Measurements from ENCODE around the gene LZTS3. TPM values are rescaled to one million over a fixed set of nuclear protein-coding genes. Genes with fewer than 3 reads are reported as not detected.

The LZTS3 gene
- total and polyA plus RNA-seq, 10 donors, result 0.64 to 5.5 (median 1.8) TPM

Other genes starting within 250 kb of the LZTS3 start
- gene GNRH2, start 129.9 kb downstream of the LZTS3 start, total RNA-seq, result 1 to 10 TPM in 2 of 7 donors, under 1 TPM in 2, not detected in 3; 0.70 to 1.7 (median 1.0) TPM
- not detected for gene GNRH2, start 129.9 kb downstream of the LZTS3 start, polyA plus RNA-seq
- gene MRPS26, start 127.5 kb downstream of the LZTS3 start, total RNA-seq, result 10 to 100 TPM; 22.5 to 40.1 (median 25.3) TPM
- 10 to 100 TPM; 44.3 to 64.6 (median 60.6) TPM for gene MRPS26, start 127.5 kb downstream of the LZTS3 start, polyA plus RNA-seq
- gene OXT, start 101.9 kb downstream of the LZTS3 start, total RNA-seq, result not detected
- gene OXT, start 101.9 kb downstream of the LZTS3 start, polyA plus RNA-seq, result under 1 TPM in 2 of 3 donors, not detected in 1; 0.68 to 1.00 TPM
- gene AVP, start 88.8 kb downstream of the LZTS3 start, total RNA-seq, result 1 to 10 TPM in 1 of 7 donors, not detected in 6; 2.2 TPM
- not detected for gene AVP, start 88.8 kb downstream of the LZTS3 start, polyA plus RNA-seq
- 10 to 100 TPM; 17.0 to 22.6 (median 18.5) TPM for gene FASTKD5, start 13.7 kb downstream of the LZTS3 start, total RNA-seq
- gene FASTKD5, start 13.7 kb downstream of the LZTS3 start, polyA plus RNA-seq, result 10 to 100 TPM in 1 of 3 donors, 1 to 10 TPM in 2; 8.4 to 11.1 (median 9.0) TPM
- 1 to 10 TPM; 5.9 to 8.1 (median 7.3) TPM for gene UBOX5, start 13.7 kb downstream of the LZTS3 start, total RNA-seq
- 1 to 10 TPM; 2.4 to 4.0 (median 2.9) TPM for gene UBOX5, start 13.7 kb downstream of the LZTS3 start, polyA plus RNA-seq
- gene DDRGK1, start 31.1 kb upstream of the LZTS3 start, total RNA-seq, result 10 to 100 TPM; 38.2 to 53.7 (median 48.2) TPM
- gene DDRGK1, start 31.1 kb upstream of the LZTS3 start, polyA plus RNA-seq, result 10 to 100 TPM; 25.6 to 37.3 (median 28.1) TPM
- gene ITPA, start 35.9 kb upstream of the LZTS3 start, total RNA-seq, result 10 to 100 TPM; 26.1 to 54.8 (median 38.1) TPM
- 100 to 1,000 TPM; 111 to 173 (median 165) TPM for gene ITPA, start 35.9 kb upstream of the LZTS3 start, polyA plus RNA-seq
- 1 to 10 TPM in 2 of 7 donors, under 1 TPM in 5; 0.52 to 1.6 (median 0.67) TPM for gene SLC4A11, start 65.6 kb upstream of the LZTS3 start, total RNA-seq
- gene SLC4A11, start 65.6 kb upstream of the LZTS3 start, polyA plus RNA-seq, result 1 to 10 TPM in 2 of 3 donors, under 1 TPM in 1; 0.93 to 1.4 (median 1.1) TPM
- 10 to 100 TPM; 10.9 to 21.4 (median 18.7) TPM for gene DNAAF9, start 234.1 kb upstream of the LZTS3 start, total RNA-seq
- gene DNAAF9, start 234.1 kb upstream of the LZTS3 start, polyA plus RNA-seq, result 1 to 10 TPM; 1.8 to 4.6 (median 2.4) TPM

All from spleen (tissue), 10 donors.